Melanocyte of skin (primary cell): Measurements from ENCODE around the gene DRD2. TPM values are rescaled to one million over a fixed set of nuclear protein-coding genes. Genes with fewer than 3 reads are reported as not detected.

Source experiments
- small RNA-seq, 2 donors: library from RNA; depleted of rRNA; stranded (forward); fragments of <200 nt; gene quantifications; one replicate each; pipeline ENCODE3, GENCODE V24; 2012
- total RNA-seq, 2 donors: library from RNA; depleted of rRNA; stranded (reverse); fragments of >200 nt; gene quantifications; 2 replicates each; pipeline ENCODE4 v1.2.3, GENCODE V29; 2012

Gene DRD2
- total RNA-seq = under 1 TPM; under 0.01 to 0.67 TPM

DNA sequence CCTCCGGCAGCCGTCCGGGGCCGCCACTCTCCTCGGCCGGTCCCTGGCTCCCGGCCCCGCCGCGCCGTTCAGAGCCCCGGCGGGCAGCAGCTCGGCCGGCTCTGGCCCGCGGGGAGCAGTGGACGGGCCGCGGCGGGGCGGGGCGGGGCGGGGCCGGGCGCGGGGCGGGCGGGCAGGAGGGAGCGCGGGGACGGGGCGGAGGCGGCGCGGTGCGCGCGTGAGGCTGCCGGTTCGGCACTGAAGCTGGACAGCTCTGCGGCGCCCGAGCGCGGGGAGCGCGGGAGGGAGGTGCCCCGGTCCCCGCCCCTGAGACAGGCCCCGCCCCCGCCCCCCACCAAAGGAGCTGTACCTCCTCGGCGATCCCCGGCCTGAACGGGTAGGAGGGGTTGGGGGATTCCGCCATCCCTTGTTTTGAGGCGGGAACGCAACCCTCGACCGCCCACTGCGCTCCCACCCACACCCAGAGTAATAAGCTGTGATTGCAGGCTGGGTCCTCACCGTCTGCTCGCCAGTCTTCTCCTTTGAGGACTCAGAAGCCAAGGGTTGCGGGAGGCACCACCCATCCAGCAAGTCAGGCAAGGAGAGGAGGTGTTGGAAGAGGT lies at the start of gene DRD2:
Gene DRD2, minus strand, starts transcription at position 239 of the 602 bp plus-strand sequence. CDS start 50,747 bp downstream, outside the sequence.

GRCh38 chr11:113387605-113388211 lies 87.5 kb downstream of the DRD2 start, which contains the start of gene ANKK1:
Gene ANKK1, plus strand, starts transcription at chr11:113387779. Its CDS starts 106 bp downstream, at chr11:113387885.

Small RNAs within 50 kb of the gene (small RNA-seq; reads per million reads assigned to genes)
- 0 reads per million in 2 donors for gene MIR4301

Other genes starting within 250 kb of the DRD2 start
- 10 to 100 TPM in 1 of 2 donors, 1 to 10 TPM in 1; 7.6 to 14.3 TPM for gene TTC12, start 160.8 kb downstream of the DRD2 start, total RNA-seq
- gene ANKK1, start 87.6 kb downstream of the DRD2 start, total RNA-seq = under 1 TPM in 1 of 2 donors, not detected in 1; under 0.01 TPM
- 10 to 100 TPM in 1 of 2 donors, 1 to 10 TPM in 1; 10.0 to 33.7 TPM for gene TMPRSS5, start 230.9 kb upstream of the DRD2 start, total RNA-seq